Keratinocyte (primary cell): ENCODE results near the gene DNAI2.

ENCODE experiments used
- CTCF ChIP-seq, 3 experiments: IDR thresholded peaks in 1 of 3; conservative IDR thresholded peaks in 1 of 3; optimal IDR thresholded peaks in 1 of 3; 2 replicates in 2 of 3; 3 replicates in 1 of 3; pipeline versions ENCODE3 to v1.5.1; 2011; ENCODE audit warnings: low read length in 3 of 3, mild to moderate bottlenecking in 3 of 3, moderate library complexity in 2 of 3, control low read depth in 1 of 3, inconsistent platforms in 1 of 3; ENCODE audit not compliant: insufficient read depth in 2 of 3; ENCODE audit errors: extremely low read depth in 1 of 3
- EZH2 ChIP-seq: IDR thresholded peaks from one replicate; pipeline ENCODE4 v1.6.1; 2012; ENCODE audit warnings: inconsistent platforms, mild to moderate bottlenecking, low read length, moderate library complexity

- TF ChIP-seq CTCF (optimal IDR thresholded peaks at IDR 0.05 in 1 of 3, IDR thresholded peaks at IDR 0.05 in 1 of 3, conservative IDR thresholded peaks at IDR 0.05 in 1 of 3; ENCODE audit: extremely low read depth in 1 of 3, insufficient read depth in 2 of 3, low read length in 3 of 3) (no peak), EZH2 (peak; percentile 32)
Observed at GRCh38 chr17:74325743-74326379, 51.8 kb downstream of the DNAI2 start, which contains the start of gene KIF19.
